Endometrium (tissue), 2 donors: ENCODE results near the gene CDH13.

ENCODE experiments used
- FAIRE-seq: peaks from 2 replicates; lab custom pipeline; 2012; peaks lifted over from hg19 to GRCh38; lab: Jason Lieb, UNC
- donor health status: control.
- donor health status: control.

The CDH13 gene

GRCh38 chr16:82628711-82629110 is 1.9 kb downstream of the CDH13 start:
- no peak for FAIRE-seq

- peak; percentile 21 for FAIRE-seq
These were observed 2.8 kb downstream of the CDH13 start for GRCh38 chr16:82629441-82630027.

- FAIRE-seq = no peak
These were observed 3.5 kb downstream of the CDH13 start for GRCh38 chr16:82630219-82630618.

GRCh38 chr16:82630688-82631087 is 3.9 kb downstream of the CDH13 start:
- FAIRE-seq = no peak

- FAIRE-seq = no peak
These were observed 5.2 kb downstream of the CDH13 start for GRCh38 chr16:82631701-82632685.

- FAIRE-seq = no peak
These were observed 7.3 kb downstream of the CDH13 start for GRCh38 chr16:82633964-82634600.

- no peak for FAIRE-seq
These were observed 8.3 kb downstream of the CDH13 start for GRCh38 chr16:82634955-82635610.

GRCh38 chr16:82636485-82636884 is 9.7 kb downstream of the CDH13 start:
- FAIRE-seq = no peak

- no peak for FAIRE-seq
These were observed 10.2 kb downstream of the CDH13 start for GRCh38 chr16:82636958-82637357.

GRCh38 chr16:82638095-82638798 is 11.5 kb downstream of the CDH13 start:
- FAIRE-seq = no peak

- no peak for FAIRE-seq
These were observed 12.5 kb downstream of the CDH13 start for GRCh38 chr16:82639263-82639662.

GRCh38 chr16:82639666-82640336 is 13.0 kb downstream of the CDH13 start:
- no peak for FAIRE-seq

GRCh38 chr16:82641336-82641984 is 14.7 kb downstream of the CDH13 start:
- no peak for FAIRE-seq

GRCh38 chr16:82643136-82643535 is 16.4 kb downstream of the CDH13 start:
- no peak for FAIRE-seq

GRCh38 chr16:82643936-82644630 is 17.3 kb downstream of the CDH13 start:
- FAIRE-seq = no peak

GRCh38 chr16:82646504-82646903 is 19.7 kb downstream of the CDH13 start:
- FAIRE-seq = no peak

GRCh38 chr16:82649766-82650165 is 23.0 kb downstream of the CDH13 start:
- FAIRE-seq = no peak

- no peak for FAIRE-seq
These were observed 24.0 kb downstream of the CDH13 start for GRCh38 chr16:82650804-82651203.

GRCh38 chr16:82651921-82652601 is 25.3 kb downstream of the CDH13 start:
- FAIRE-seq = no peak
